CD4-positive, alpha-beta T cell treated with Interleukin-1 beta for 1 hour (primary cell): ENCODE measurements around the gene RBP3.
A peak's percentile ranks its signal among the peaks of the same experiment; 100 is the strongest.

Source experiments
- DNase-seq, 2 donors: peaks; one replicate each; pipeline ENCODE4 v3.0.0-alpha.2; 2020 to 2022

The RBP3 gene

GRCh38 chr10:47359626-47360418, 11.7 kb downstream of the RBP3 start:
- no peak for DNase-seq

DNA sequence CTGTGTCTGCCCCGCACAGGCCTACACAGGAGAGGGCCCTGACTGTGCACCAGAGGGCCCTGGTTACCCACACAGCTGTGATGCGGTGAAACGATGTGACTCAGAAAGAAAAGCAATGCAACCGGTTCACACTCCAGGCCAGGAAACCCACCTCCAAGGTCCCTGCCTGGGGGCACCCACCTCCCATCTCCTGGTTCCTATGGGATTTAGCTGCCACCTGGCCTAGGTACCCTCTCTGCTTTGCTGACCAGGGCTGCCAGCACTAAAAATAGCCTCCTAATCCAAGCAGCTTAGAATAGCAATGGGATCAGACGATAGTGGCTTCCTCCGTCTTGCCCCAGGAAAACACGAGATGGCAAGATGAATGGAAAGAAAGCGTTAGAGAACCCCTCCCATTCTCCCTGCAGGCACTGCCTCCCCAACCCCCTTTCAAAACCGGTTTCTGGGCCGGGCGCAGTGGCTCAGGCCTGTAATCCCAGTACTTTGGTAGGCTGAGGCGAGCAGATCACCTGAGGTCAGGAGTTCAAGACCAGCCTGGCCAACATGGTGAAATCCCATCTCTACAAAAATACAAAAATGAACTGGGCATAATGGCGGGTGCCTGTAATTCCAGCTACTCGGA, 12.4 kb downstream of the RBP3 start:
- DNase-seq = no peak

DNA sequence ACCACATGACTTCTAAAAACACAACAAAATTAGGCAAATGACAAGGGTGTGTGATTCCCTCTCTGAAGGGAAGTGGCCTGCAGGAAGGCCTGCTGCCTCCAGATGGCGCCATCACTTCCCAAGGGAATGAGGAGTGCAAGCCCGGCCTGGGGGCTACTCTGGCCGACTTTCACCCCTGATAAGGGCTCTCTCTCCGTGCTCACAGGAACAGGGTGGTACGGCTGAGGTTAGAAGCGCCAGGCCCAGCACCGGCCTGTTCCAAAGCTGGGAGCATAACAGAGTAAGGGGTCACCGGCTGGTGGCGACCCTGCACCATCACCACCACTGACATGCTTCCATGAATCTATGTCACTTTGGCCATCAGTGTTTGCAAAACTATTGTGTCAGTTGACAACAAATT, 13.1 kb downstream of the RBP3 start:
- peak in 1 of 2 donors; percentile 10 for DNase-seq

DNA sequence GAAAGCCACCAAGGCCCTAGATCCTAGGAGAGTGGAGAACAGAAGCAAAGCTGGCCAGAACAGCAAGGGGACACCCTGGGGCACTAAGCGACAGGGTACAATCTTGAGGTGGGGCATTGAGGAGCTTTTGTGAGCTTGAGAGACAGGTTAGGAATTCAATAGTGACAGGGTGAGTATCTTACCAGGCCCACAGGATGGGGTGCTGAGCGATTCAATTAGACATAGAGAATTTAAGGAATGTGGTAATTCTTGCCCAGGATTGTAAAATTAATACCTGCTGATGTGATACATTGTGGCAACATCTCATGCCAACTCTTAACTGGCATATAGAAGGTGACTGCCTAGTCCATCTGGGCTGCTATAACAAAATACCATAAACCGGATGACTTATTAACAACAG, 14.0 kb downstream of the RBP3 start:
- no peak for DNase-seq

DNA sequence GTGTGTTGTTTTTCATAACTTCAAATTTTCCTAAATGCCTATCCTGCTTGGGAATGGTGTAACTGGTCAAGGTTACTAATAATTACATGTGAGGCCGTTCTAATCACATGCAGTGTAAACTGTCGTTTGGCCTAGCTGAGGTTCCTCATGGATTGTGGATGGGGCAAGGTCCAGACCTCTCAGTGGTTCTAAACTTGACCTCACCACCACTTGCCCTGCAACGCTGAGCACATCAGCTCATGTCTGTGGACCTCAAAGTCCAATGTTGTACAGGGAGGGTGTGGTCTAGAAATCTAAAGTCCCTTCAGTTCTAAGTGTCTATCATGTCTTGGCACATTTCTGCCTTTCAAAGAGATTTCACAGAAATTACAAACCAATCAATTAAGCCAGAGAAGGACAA, 15.6 kb downstream of the RBP3 start:
- no peak for DNase-seq

DNA sequence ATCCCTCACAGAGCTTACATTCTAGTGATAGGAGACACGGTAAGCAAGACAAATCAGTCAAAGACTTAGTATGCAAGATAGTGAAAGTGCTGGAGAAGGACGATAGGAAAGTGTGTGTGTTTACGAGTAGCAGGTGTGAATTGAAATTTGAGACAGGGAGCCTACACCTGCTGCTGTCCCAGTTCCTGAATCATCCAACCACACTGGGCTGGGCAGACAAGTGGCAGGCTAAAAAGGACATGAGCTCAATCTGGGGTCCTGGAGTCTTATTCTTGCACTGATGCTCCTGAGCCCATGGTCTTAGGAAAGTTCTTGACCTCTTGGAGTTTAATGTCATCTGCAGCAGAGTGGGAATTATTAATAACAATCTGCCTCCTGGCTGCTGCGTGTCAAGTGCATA, 16.2 kb downstream of the RBP3 start:
- no peak for DNase-seq

DNA sequence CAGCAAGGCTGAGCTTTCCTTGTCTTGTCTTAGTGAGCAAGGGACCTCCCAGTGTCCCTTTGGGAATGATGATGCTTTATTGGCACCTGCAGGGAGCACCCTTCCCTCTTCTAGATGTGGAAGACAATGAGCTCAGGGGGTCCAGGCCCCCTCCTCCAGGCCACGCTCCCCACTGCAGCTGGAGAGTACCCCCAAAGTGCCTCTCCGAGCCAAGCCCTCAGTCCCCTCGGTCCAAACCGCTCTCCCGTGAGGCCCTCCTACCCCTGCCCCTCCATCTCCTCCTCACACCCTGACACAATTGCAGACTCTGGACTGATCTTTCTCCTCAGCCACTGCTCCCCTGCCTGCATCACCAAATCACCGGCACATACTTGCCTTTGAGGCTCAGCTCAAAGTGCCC, 16.7 kb downstream of the RBP3 start:
- DNase-seq = no peak

DNA sequence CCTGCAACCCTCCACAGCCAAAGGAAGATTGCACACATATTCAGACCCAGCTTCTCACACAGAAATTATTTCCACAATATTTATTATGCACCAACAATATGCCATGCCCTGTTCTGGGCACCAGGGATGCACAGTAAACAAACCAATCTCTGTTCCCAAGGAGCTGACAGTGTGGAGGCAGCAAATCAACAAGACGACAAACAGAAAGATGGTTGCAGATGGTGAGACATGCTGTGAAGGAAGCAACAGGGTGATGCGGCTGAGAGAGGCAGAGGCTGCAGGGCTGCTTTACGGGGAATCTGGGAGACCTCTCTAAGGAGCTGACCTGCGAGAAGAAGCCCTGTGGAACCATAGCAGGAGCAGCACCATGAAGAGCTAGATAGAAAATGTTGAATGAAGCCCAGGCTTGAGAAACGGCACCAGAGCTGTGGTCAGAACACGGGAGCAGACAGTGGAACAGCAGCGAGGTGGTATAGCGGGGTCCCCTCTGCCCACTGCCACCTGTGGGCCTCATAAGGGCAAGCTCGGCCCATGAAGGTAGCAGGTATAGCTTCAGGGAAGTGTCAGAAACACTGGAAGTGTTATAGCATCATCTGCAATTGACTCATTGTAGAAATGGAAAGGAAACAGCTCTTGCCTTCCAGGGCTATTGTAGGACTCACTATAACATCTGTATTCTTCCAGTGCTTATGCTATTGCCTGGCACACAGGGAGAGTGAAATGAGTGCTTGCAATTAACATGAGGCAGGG, 17.4 kb downstream of the RBP3 start:
- DNase-seq = no peak

DNA sequence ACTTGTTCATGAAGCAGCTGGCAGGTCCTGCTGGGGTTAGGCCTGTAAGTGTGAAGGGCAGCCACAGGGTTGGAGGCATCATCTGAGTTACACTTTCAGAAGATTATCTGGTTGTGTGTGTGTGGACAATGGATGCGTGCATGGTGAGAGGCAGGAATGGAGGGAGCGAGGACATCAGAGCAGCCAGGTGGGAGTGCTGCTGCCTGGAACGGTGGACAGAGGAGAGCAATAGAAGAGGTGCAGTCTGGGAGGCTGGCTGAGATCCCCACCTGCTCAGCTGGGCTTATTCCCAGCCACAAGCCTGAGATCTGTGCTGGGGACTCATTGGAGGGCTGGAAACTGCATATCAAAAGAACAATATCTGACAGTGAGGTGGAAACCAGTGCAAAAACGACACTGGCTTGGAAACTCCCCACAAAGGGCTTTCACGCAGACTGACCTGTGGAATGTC, 18.0 kb downstream of the RBP3 start:
- no peak for DNase-seq

DNA sequence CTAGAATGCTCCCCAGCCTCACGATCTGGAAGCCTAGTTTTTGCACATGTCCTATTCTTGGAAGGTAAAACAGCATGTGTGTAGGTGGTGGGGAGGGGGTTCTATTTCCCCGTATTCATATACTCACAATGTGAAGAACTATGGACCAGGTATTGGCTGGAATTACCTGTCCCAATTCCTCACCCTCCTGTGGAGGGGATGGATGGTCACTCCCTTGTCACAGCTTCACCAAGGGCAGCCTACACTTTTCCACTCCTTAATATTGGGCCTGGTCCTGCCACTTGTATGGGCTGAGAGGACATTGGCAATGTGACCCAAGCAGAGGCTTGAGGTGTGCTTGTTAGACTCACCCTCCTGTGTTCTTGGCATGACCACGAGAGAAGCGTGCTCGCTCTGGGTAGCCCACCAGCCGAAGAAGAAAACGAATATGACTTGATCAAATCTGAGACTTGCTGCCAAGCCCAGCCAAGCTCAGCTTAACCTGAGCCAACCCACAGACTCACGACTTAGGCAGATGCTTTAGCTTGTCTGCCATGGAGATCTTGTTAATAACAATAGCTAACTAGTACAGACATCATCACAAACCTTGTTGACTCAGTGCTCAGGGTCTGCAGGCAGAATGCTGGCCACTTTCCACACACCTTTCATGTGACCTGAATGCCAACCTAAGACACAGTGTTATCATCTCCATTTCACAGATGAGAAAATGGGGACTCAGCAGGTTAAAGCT, 18.7 kb downstream of the RBP3 start:
- DNase-seq = no peak

DNA sequence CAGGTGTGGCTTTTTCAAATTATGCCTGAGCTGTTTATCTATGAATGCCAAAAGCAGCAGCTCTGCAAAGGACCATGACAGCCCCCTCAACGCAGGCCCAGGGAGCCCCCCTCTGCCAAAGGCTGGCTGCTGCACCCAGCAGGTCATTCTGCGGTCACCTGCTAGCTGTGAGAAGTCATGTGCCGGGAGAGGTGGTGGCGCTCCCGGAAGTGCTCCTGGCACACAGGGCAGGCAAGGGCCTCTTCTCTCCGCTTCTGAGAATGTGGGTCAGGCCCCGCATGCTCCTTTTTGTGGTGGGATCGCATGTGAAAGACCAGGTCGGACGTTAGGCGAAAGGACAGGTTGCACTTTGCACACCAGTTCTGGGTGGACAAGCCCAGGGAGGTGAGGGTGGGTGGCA, 19.5 kb downstream of the RBP3 start:
- no peak for DNase-seq

- no peak for DNase-seq
These were observed 20.4 kb downstream of the RBP3 start for GRCh38 chr10:47368431-47369180.

GRCh38 chr10:47369251-47369894, 21.2 kb downstream of the RBP3 start:
- no peak for DNase-seq

DNA sequence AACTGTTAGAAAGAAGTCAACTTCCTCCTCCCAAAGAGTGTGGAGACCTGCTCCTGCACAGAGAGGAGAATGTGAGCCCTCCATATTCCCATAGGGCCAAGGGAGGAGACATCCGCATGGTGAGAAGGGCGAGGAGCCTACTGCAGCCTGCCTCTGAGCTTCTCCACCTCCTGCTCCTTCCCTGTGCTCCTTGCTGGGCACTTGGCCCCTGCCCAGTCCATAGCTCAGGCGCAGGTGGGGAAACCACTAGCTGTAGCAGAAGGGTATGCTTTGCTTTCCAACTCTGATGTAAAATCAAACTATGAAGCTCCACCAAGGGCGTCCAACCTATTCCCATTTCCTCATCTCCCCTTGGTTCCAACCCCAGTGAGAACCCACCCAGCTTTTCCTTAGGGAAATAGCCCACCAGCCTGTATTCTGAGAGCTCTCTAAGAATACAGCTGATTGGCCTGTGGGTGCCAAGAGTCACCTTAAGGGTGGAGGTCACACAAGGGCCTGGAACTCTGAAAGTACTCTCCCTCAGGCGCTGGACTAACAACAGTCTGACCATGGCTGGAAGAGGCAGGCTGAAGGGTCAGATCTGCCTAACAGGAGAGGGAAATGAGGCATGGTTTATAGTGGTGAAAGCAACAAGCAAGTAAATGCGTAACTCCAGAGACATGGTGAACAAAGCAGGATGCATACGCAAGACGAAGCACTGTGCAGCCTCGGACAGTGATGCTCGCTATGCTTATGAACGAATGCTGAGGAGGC, 22.0 kb downstream of the RBP3 start:
- no peak for DNase-seq

DNA sequence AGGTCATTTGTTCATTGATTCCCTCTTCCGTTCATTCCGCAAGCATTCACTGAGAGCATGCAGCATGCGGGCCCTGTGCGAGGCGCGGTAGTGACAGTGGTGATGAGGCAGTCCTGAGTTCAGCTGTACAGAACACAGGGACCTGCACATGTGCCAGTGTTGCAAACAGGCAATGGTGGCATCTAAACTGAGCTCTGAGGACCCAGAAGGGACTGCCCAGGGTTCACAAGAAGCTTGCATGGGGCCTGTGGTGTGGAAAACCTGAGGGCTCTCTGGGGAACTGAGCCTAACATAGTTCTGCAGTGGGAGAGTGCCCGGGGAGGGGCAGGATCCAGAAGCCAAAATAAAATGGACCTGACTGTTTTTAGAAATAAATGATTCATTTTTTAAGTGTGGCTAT, 22.7 kb downstream of the RBP3 start:
- no peak for DNase-seq

GRCh38 chr10:47371629-47372485, 23.7 kb downstream of the RBP3 start:
- DNase-seq = no peak

- DNase-seq = no peak
These were observed 24.6 kb downstream of the RBP3 start for GRCh38 chr10:47372726-47373125.

DNA sequence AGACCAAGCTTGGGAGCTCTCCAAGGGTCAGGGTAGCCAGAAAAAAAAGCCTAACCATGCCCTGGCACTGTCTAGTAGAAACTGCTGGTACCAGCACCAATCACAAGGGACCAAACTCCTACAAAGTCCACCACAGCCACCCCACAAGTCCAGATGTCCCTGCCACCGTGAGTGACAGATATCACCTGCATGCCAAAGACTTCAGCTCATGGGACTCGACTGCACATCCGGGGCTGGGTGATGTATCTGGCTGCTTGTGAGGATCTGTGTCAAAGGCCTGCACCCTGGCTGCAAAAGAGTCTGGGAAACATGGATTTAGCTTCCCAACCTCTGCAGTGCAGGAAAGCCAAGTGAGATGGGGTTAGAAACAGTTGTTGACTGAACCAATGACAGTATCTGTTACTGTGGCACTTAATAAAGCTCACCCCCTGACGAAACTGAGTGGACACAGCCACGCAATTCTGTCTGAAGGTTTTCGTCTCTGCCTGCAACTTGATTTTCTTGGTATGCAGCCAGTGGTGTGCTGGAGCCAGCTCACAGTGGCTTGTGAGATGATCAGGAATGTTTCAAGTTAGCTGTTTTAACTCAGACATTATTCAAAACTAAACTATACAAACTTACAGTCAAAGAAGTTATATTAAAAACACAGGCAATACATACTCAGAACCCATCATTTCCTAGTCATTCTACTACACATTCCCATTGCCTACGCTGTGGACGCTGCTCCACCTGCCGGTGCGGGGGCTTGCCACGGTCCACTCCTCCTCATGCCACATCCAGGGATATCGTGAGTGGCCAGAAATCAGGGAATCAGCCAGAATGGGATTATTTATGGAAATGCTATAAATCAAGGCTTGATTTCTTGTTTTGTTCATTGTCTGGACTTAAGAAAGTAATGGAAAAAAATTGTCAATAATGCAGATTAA, 26.7 kb downstream of the RBP3 start:
- DNase-seq = no peak
